Fibroblast of lung (primary cell): ENCODE measurements around the gene SMCHD1.

Experiments used
- CTCF ChIP-seq, 2 donors: IDR thresholded peaks in 1 of 2; conservative IDR thresholded peaks in 1 of 2; 1 replicate in 1 of 2; 2 replicates in 1 of 2; pipeline ENCODE4 v1.5.1; 2011 to 2012; ENCODE audit warnings: low read length in 2 of 2, control low read depth in 1 of 2, inconsistent platforms in 1 of 2, low read depth in 1 of 2, mild to moderate bottlenecking in 1 of 2
- EZH2 ChIP-seq: IDR thresholded peaks from 2 replicates; pipeline ENCODE4 v1.5.1; 2012; ENCODE audit warnings: low read length, control low read depth, mild to moderate bottlenecking; ENCODE audit errors: missing control alignments

- TF ChIP-seq CTCF (conservative IDR thresholded peaks at IDR 0.05 in 1 of 2, IDR thresholded peaks at IDR 0.05 in 1 of 2; ENCODE audit: low read depth in 1 of 2, low read length in 2 of 2) (no peak), EZH2 (no peak)
These were observed 81.3 kb downstream of the SMCHD1 start for GRCh38 chr18:2736823-2737222.
